Tibial artery (tissue), 4 donors: ENCODE measurements around the gene C13orf46.

Experiments
- DNase-seq, 2 donors: peaks; one replicate each; pipeline ENCODE4 v3.0.0-alpha.2; 2019
- H3K27ac ChIP-seq, 2 donors: fragments of 200-600 bp; sonication (generic) in 1 of 2; 1 replicate in 1 of 2; 2 replicates in 1 of 2; pipeline ENCODE4 v1.5.1; 2018 to 2019; ENCODE audit warnings: mild to moderate bottlenecking in 1 of 2
- H3K27me3 ChIP-seq, 2 donors: fragments of 200-600 bp; sonication (generic) in 1 of 2; one replicate each; pipeline versions ENCODE4 v1.5.1 to v1.6.0; 2016 to 2019
- H3K36me3 ChIP-seq, 3 donors: fragments of 200-600 bp; sonication (generic) in 2 of 3; one replicate each; pipeline ENCODE4 v1.5.1; 2016 to 2019; ENCODE audit warnings: mild to moderate bottlenecking in 2 of 3
- H3K4me1 ChIP-seq, 4 donors: fragments of 200-600 bp; sonication (generic) in 2 of 4; 1 replicate in 3 of 4; 2 replicates in 1 of 4; pipeline ENCODE4 v1.5.1; 2016 to 2019
- H3K4me3 ChIP-seq, 2 donors: fragments of 200-600 bp; sonication (generic) in 1 of 2; 1 replicate in 1 of 2; 2 replicates in 1 of 2; pipeline ENCODE4 v1.5.1; 2018 to 2019; ENCODE audit warnings: mild to moderate bottlenecking in 2 of 2
- H3K9me3 ChIP-seq, 3 donors: fragments of 200-600 bp; sonication (generic) in 1 of 3; one replicate each; pipeline ENCODE4 v1.5.1; 2016 to 2019
- intact Hi-C: fragments of 100-400 bp; cut with DNase I; formaldehyde crosslinking; loops from one replicate; pipeline ENCODE4 v1.15.0; 2023; ENCODE audit warnings: low total_unique reads
- TF ChIP-seq, protein P1 (sequence below), 2 experiments: fragments of 200-600 bp in 1 of 2; fragments of 450-650 bp in 1 of 2; IDR thresholded peaks; one replicate each; pipeline ENCODE4 v1.5.1; 2017 to 2019; ENCODE audit warnings: antibody characterized with exemption in 2 of 2, mild to moderate bottlenecking in 1 of 2, moderate library complexity in 1 of 2

Gene C13orf46

GRCh38 chr13:113972451-113973217, 1.2 kb downstream of the C13orf46 start:
- Histone ChIP-seq H3K4me1 (peaks cover 0 to 23% (median 19%) of the 10 kb centered on the region in 4 donors), H3K4me3 (no peak overlapping the region), H3K9me3 (no peaks in the 10 kb centered on the region), H3K27me3 (no peaks in the 10 kb centered on the region), H3K36me3 (peaks cover 0 to 36% (median 30%) of the 10 kb centered on the region in 3 donors), H3K27ac (no peak overlapping the region)
- TF ChIP-seq, protein P1, sequence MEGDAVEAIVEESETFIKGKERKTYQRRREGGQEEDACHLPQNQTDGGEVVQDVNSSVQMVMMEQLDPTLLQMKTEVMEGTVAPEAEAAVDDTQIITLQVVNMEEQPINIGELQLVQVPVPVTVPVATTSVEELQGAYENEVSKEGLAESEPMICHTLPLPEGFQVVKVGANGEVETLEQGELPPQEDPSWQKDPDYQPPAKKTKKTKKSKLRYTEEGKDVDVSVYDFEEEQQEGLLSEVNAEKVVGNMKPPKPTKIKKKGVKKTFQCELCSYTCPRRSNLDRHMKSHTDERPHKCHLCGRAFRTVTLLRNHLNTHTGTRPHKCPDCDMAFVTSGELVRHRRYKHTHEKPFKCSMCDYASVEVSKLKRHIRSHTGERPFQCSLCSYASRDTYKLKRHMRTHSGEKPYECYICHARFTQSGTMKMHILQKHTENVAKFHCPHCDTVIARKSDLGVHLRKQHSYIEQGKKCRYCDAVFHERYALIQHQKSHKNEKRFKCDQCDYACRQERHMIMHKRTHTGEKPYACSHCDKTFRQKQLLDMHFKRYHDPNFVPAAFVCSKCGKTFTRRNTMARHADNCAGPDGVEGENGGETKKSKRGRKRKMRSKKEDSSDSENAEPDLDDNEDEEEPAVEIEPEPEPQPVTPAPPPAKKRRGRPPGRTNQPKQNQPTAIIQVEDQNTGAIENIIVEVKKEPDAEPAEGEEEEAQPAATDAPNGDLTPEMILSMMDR (IDR thresholded peaks at IDR 0.05), result no peak
- peak in 1 of 2 donors; percentile 51 for DNase-seq
- intact Hi-C loops, result no loop called here

DNA sequence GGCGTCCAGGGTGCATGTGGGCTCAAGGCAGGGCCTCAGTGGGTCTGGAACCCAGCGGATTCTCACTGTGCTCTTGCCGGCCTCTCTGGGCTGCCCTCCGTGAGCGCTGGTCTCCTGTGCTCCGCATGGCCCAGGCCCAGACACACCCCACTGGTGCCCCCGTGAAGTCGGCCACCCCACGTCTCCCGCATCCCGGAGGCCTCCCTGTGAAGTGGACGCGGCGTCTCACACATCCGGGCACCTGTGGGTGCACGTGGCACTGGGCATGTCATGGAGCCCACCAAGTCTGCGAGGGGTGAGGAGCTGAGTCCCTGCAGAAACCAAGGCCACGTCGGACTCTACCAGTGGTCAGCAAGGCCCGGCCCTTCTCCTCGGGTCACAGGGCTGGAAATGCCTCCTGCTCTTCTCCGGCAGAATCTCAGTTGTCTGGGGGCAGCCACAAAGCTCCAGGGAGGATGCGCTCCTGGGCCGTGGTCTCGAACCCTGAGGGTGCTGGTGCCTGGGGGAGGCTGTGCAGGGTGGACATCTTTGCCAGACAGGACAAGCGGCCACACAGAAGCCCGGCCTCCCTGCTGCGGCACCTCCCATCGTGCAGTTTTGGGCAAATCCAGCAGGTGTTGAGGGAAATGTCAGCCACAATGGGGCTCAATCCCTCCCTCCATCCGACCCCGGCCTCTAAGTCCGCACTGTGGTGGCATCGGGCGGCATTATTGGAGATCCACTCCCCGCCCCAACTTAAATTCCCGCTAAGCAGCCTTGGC, 2.2 kb downstream of the C13orf46 start:
- intact Hi-C loops, result no loop called here
- peaks cover 0 to 16% (median 11%) of the 10 kb centered on the region in 4 donors for H3K4me1 ChIP-seq
- no peaks in the 10 kb centered on the region for H3K9me3 ChIP-seq
- no peak overlapping the region for H3K4me3 ChIP-seq
- TF ChIP-seq, protein P1 (IDR thresholded peaks at IDR 0.05), result no peak
- peak in 1 of 2 donors; percentile 55 for DNase-seq
- H3K36me3 ChIP-seq, result peaks cover 0 to 30% (median 24%) of the 10 kb centered on the region in 3 donors
- H3K27ac ChIP-seq, result no peak overlapping the region
- H3K27me3 ChIP-seq, result no peaks in the 10 kb centered on the region

- Histone ChIP-seq H3K4me1 (peaks cover 0 to 14% (median 9%) of the 10 kb centered on the region in 4 donors), H3K27me3 (no peaks in the 10 kb centered on the region), H3K4me3 (no peak overlapping the region), H3K36me3 (peaks cover 0 to 30% (median 24%) of the 10 kb centered on the region in 3 donors), H3K27ac (no peak overlapping the region), H3K9me3 (no peaks in the 10 kb centered on the region)
- TF ChIP-seq, protein P1 (IDR thresholded peaks at IDR 0.05), result no peak
- intact Hi-C loops, result no loop called here
- peak in 1 of 2 donors; percentile 65 for DNase-seq
Observed at GRCh38 chr13:113970810-113971470, 2.9 kb downstream of the C13orf46 start.

- H3K27ac ChIP-seq, result no peak overlapping the region
- DNase-seq, result peak in 1 of 2 donors; percentile 63
- H3K4me1 ChIP-seq, result peaks cover 0 to 14% (median 9%) of the 10 kb centered on the region in 4 donors
- peaks cover 0 to 22% (median 17%) of the 10 kb centered on the region in 3 donors for H3K36me3 ChIP-seq
- TF ChIP-seq, protein P1 (IDR thresholded peaks at IDR 0.05), result no peak
- intact Hi-C loops, result no loop called here
- H3K4me3 ChIP-seq, result no peak overlapping the region
- H3K27me3 ChIP-seq, result no peaks in the 10 kb centered on the region
- H3K9me3 ChIP-seq, result no peaks in the 10 kb centered on the region
Observed at GRCh38 chr13:113969973-113970611, 3.8 kb downstream of the C13orf46 start.

DNA sequence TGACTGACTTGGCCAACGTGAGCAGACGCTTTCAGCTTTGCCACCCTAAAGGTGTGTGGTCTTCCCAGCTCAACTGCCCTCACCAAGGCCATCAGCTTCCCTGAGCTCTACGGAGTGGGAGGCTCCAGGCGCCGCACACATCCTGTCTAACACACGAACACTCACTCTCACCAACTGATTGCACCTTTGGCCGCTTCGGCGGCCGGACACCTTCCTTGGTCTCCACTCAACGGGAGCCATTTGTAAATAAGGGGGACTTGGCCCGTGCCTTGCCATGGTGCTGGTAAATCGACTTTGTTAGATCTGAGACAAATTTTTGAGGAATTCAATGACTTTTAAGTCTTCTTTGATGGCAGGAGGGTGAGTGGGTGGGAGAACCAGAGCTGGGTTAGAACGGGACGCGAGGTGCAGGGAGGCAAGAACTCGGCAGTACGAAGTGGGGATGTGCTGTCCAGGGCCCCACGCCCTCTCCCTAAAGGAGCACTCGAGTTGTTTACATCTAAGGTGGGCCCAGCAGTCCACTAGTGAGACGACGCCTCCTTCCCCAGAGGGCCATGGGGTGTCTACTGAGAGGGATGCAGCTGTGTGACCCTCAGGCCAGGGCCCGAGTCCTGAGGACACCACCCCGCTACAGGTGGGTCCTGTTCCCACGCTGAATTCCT, 4.4 kb downstream of the C13orf46 start:
- Histone ChIP-seq H3K27me3 (no peaks in the 10 kb centered on the region), H3K27ac (no peak overlapping the region), H3K4me1 (peaks cover 0 to 14% (median 9%) of the 10 kb centered on the region in 4 donors), H3K36me3 (peaks cover 0 to 19% (median 11%) of the 10 kb centered on the region in 3 donors), H3K9me3 (no peaks in the 10 kb centered on the region), H3K4me3 (no peak overlapping the region)
- TF ChIP-seq, protein P1 (IDR thresholded peaks at IDR 0.05), result no peak
- intact Hi-C loops, result no loop called here
- DNase-seq, result peak in 1 of 2 donors; percentile 55
